ENCODE data around the gene CDH4.

CDH4 gene

GRCh38 chr20:61291166-61291829, 39.2 kb downstream of the CDH4 start:
- H3K27ac ChIP-seq (replicated peaks): no peak overlapping the region
- H3K4me3 ChIP-seq (replicated peaks; ENCODE audit: insufficient read depth, low read length): no peak overlapping the region
- TF ChIP-seq GABPA (IDR thresholded peaks at IDR 0.05; ENCODE audit: low read depth) (no peak), POLR2AphosphoS5 (IDR thresholded peaks at IDR 0.05; ENCODE audit: low read depth) (no peak), SPI1 (IDR thresholded peaks at IDR 0.05; ENCODE audit: borderline replicate concordance, low read depth) (no peak)
- H3K27me3 ChIP-seq (ENCODE audit: insufficient read depth, poor library complexity, severe bottlenecking): no peaks in the 10 kb centered on the region
- DNase-seq (ENCODE audit: low read depth in 1 of 2, low spot score in 1 of 2): no peak

- Histone ChIP-seq H3K27me3 (ENCODE audit: insufficient read depth, poor library complexity, severe bottlenecking) (no peaks in the 10 kb centered on the region), H3K27ac (replicated peaks) (no peak overlapping the region), H3K4me3 (replicated peaks; ENCODE audit: insufficient read depth, low read length) (no peak overlapping the region)
- no peak for TF ChIP-seq POLR2AphosphoS5 (IDR thresholded peaks at IDR 0.05; ENCODE audit: low read depth)
- TF ChIP-seq SPI1 (IDR thresholded peaks at IDR 0.05; ENCODE audit: borderline replicate concordance, low read depth): no peak
- TF ChIP-seq GABPA (IDR thresholded peaks at IDR 0.05; ENCODE audit: low read depth): no peak
- no peak for TF ChIP-seq CTCF (IDR thresholded peaks at IDR 0.05; ENCODE audit: insufficient read depth, low read length)
- no peak for TF ChIP-seq REST (IDR thresholded peaks at IDR 0.05; ENCODE audit: insufficient replicate concordance, low read depth)
- no peak for DNase-seq (ENCODE audit: low read depth in 1 of 2, low spot score in 1 of 2)
Measured at GRCh38 chr20:61292391-61292790, 40.3 kb downstream of the CDH4 start.

GRCh38 chr20:61292821-61293612, 41.0 kb downstream of the CDH4 start:
- H3K27me3 ChIP-seq (ENCODE audit: insufficient read depth, poor library complexity, severe bottlenecking): no peaks in the 10 kb centered on the region
- H3K27ac ChIP-seq (replicated peaks): no peak overlapping the region
- no peak for TF ChIP-seq CTCF (IDR thresholded peaks at IDR 0.05; ENCODE audit: insufficient read depth, low read length)
- TF ChIP-seq POLR2AphosphoS5 (IDR thresholded peaks at IDR 0.05; ENCODE audit: low read depth): no peak
- DNase-seq (ENCODE audit: low read depth in 1 of 2, low spot score in 1 of 2): no peak
- H3K4me3 ChIP-seq (replicated peaks; ENCODE audit: insufficient read depth, low read length): no peak overlapping the region

- no peaks in the 10 kb centered on the region for H3K27me3 ChIP-seq (ENCODE audit: insufficient read depth, poor library complexity, severe bottlenecking)
- TF ChIP-seq SPI1 (IDR thresholded peaks at IDR 0.05; ENCODE audit: borderline replicate concordance, low read depth): no peak
- TF ChIP-seq POLR2AphosphoS5 (IDR thresholded peaks at IDR 0.05; ENCODE audit: low read depth): no peak
- TF ChIP-seq CTCF (IDR thresholded peaks at IDR 0.05; ENCODE audit: insufficient read depth, low read length): no peak
- no peak for TF ChIP-seq REST (IDR thresholded peaks at IDR 0.05; ENCODE audit: insufficient replicate concordance, low read depth)
- no peak for TF ChIP-seq GABPA (IDR thresholded peaks at IDR 0.05; ENCODE audit: low read depth)
- H3K27ac ChIP-seq (replicated peaks): no peak overlapping the region
- no peak for DNase-seq (ENCODE audit: low read depth in 1 of 2, low spot score in 1 of 2)
- H3K4me3 ChIP-seq (replicated peaks; ENCODE audit: insufficient read depth, low read length): no peak overlapping the region
Measured at GRCh38 chr20:61293951-61294350, 41.9 kb downstream of the CDH4 start.
